HepG2 (cell line): ENCODE measurements around the gene KIAA0232. TPM values are rescaled to one million over a fixed set of nuclear protein-coding genes. Genes with fewer than 3 reads are reported as not detected.

Experiments
- AHR ChIP-seq: IDR thresholded peaks from 2 replicates; pipeline ENCODE4 v1.6.1; 2018; ENCODE audit warnings: missing genetic modification reagents, missing compliant biosample characterization
- ARID4A ChIP-seq: sonication (generic); formaldehyde crosslinking; IDR thresholded peaks from 2 replicates; pipeline ENCODE4 v1.5.0; 2020; ENCODE audit warnings: mild to moderate bottlenecking, missing genetic modification reagents, borderline replicate concordance
- CAMTA2 ChIP-seq: sonication (generic); formaldehyde crosslinking; IDR thresholded peaks from 2 replicates; pipeline ENCODE4 v1.4.0; 2020; ENCODE audit warnings: mild to moderate bottlenecking, missing genetic modification reagents, borderline replicate concordance
- CBFB ChIP-seq: sonication (generic); formaldehyde crosslinking; IDR thresholded peaks from 2 replicates; pipeline ENCODE4 v1.4.0; 2020; ENCODE audit warnings: missing genetic modification reagents
- GTF2F1 ChIP-seq: fragments of 150-350 bp; IDR thresholded peaks from 2 replicates; pipeline ENCODE4 v1.6.1; 2014; ENCODE audit warnings: low read length
- MBD4 ChIP-seq: IDR thresholded peaks from 2 replicates; pipeline ENCODE4 v1.6.1; 2012; ENCODE audit warnings: low read length, inconsistent platforms, borderline replicate concordance
- NFE2L1 ChIP-seq: sonication (generic); formaldehyde crosslinking; IDR thresholded peaks from 2 replicates; pipeline ENCODE4 v1.4.0; 2020; ENCODE audit warnings: missing genetic modification reagents, mild to moderate bottlenecking, borderline replicate concordance
- NR2F1 ChIP-seq, 2 experiments: fragments of 450-650 bp in 1 of 2; formaldehyde crosslinking in 1 of 2; IDR thresholded peaks; 2 replicates each; pipeline versions ENCODE4 v1.5.0 to v1.6.1; 2016 to 2020; ENCODE audit warnings: mild to moderate bottlenecking in 1 of 2, missing compliant biosample characterization in 1 of 2, missing genetic modification reagents in 1 of 2, moderate library complexity in 1 of 2
- SNRNP70 ChIP-seq: fragments of 200-400 bp; formaldehyde crosslinking; IDR thresholded peaks from 2 replicates; pipeline ENCODE4 v1.6.1; 2017; ENCODE audit warnings: mild to moderate bottlenecking, low read depth, low read length, moderate library complexity
- SP5 ChIP-seq: IDR thresholded peaks from 2 replicates; pipeline ENCODE4 v1.6.1; 2016; ENCODE audit warnings: low read depth, borderline replicate concordance
- TAF1 ChIP-seq: sonication (generic); formaldehyde crosslinking; IDR thresholded peaks from 2 replicates; pipeline ENCODE4 v1.4.0; 2020; ENCODE audit warnings: missing genetic modification reagents
- ZNF225 ChIP-seq: sonication (generic); formaldehyde crosslinking; IDR thresholded peaks from 2 replicates; pipeline ENCODE4 v1.4.0; 2020; ENCODE audit warnings: mild to moderate bottlenecking, missing genetic modification reagents
- ZNF350 ChIP-seq: sonication (generic); formaldehyde crosslinking; IDR thresholded peaks from 2 replicates; pipeline ENCODE4 v1.4.0; 2020; ENCODE audit warnings: mild to moderate bottlenecking, low read depth, missing genetic modification reagents, borderline replicate concordance
- ZNF556 ChIP-seq: sonication (generic); formaldehyde crosslinking; IDR thresholded peaks from 2 replicates; pipeline ENCODE4 v1.4.0; 2020; ENCODE audit warnings: mild to moderate bottlenecking, missing genetic modification reagents, borderline replicate concordance
- ZNF558 ChIP-seq: sonication (generic); formaldehyde crosslinking; IDR thresholded peaks from 2 replicates; pipeline ENCODE4 v1.9.0; 2022; ENCODE audit warnings: mild to moderate bottlenecking, missing genetic modification reagents, borderline replicate concordance
- ZNF570 ChIP-seq: sonication (generic); formaldehyde crosslinking; IDR thresholded peaks from 2 replicates; pipeline ENCODE4 v1.4.0; 2020; ENCODE audit warnings: mild to moderate bottlenecking, missing genetic modification reagents, borderline replicate concordance
- ZNF572 ChIP-seq: sonication (generic); formaldehyde crosslinking; IDR thresholded peaks from 2 replicates; pipeline ENCODE4 v1.5.1; 2020; ENCODE audit warnings: mild to moderate bottlenecking, missing genetic modification reagents
- ZNF772 ChIP-seq: sonication (generic); formaldehyde crosslinking; IDR thresholded peaks from 2 replicates; pipeline ENCODE4 v1.5.0; 2020; ENCODE audit warnings: mild to moderate bottlenecking, missing genetic modification reagents
- ZNF878 ChIP-seq: sonication (generic); formaldehyde crosslinking; IDR thresholded peaks from 2 replicates; pipeline ENCODE4 v1.8.1; 2023; ENCODE audit warnings: mild to moderate bottlenecking, missing genetic modification reagents, moderate library complexity
- polyA plus RNA-seq, 8 experiments: library from polyadenylated mRNA; depleted of rRNA in 3 of 8; stranded (reverse) in 7 of 8; unstranded in 1 of 8; fragments of >200 nt; fragmentation: Illumina TruSeq in 4 of 8; extraction: Trizol in 4 of 8; gene quantifications; 2 replicates each; pipeline versions ENCODE4 v1.2.1 to v1.2.3, GENCODE V29; 2011 to 2016; ENCODE audit warnings: low read depth in 4 of 8, missing spikeins in 1 of 8, mixed read lengths in 1 of 8; ENCODE audit not compliant: insufficient read depth in 1 of 8
- total RNA-seq, 5 experiments: library from RNA; depleted of rRNA; stranded (reverse); fragments of >200 nt; fragmentation: Illumina TruSeq; extraction: Trizol; gene quantifications; 2 replicates each; pipeline ENCODE4 v1.2.3, GENCODE V29; 2016; ENCODE audit warnings: low read depth in 1 of 5
- TF ChIP-seq, protein P1 (sequence below): sonication (generic); formaldehyde crosslinking; IDR thresholded peaks from 2 replicates; pipeline ENCODE4 v1.5.0; 2020; ENCODE audit warnings: missing genetic modification reagents, mild to moderate bottlenecking, borderline replicate concordance
- TF ChIP-seq, protein P2 (sequence below): sonication (generic); formaldehyde crosslinking; IDR thresholded peaks from 2 replicates; pipeline ENCODE4 v1.5.0; 2020; ENCODE audit warnings: missing genetic modification reagents, mild to moderate bottlenecking, borderline replicate concordance
- TF ChIP-seq, protein P3 (sequence below): sonication (generic); formaldehyde crosslinking; conservative IDR thresholded peaks from 2 replicates; pipeline ENCODE4 v1.4.0; 2020; ENCODE audit warnings: missing genetic modification reagents

KIAA0232 gene
- total and polyA plus RNA-seq, 2 of the 13 experiments (the other 11 are each of a cell fraction or from before 2014, with no cell fraction given) = 7.8 to 17.1 TPM

GRCh38 chr4:6733358-6734164 lies 49.0 kb upstream of the KIAA0232 start (continued):
- TF ChIP-seq ARID4A (CRISPR knock-in tag) (peak; percentile 76; the same call in 1 of the 2 replicates), ZNF572 (CRISPR knock-in tag) (no peak), ZNF225 (CRISPR knock-in tag) (no peak; the same call in 1 of the 2 replicates), MBD4 (no peak), AHR (CRISPR knock-in tag) (0 out of 2 replicates have a peak, but pooled peaks have one; percentile 22), GTF2F1 (no peak), SP5 (CRISPR knock-in tag) (peak; percentile 97), ZNF878 (CRISPR knock-in tag) (0 out of 2 replicates have a peak, but pooled peaks have one; percentile 74), CBFB (CRISPR knock-in tag) (no peak), ZNF772 (CRISPR knock-in tag) (0 out of 2 replicates have a peak, but pooled peaks have one; percentile 19), ZNF350 (peak; percentile 72; the same call in 1 of the 2 replicates), ZNF570 (CRISPR knock-in tag) (no peak), CAMTA2 (CRISPR knock-in tag) (no peak), NFE2L1 (CRISPR knock-in tag) (no peak), SNRNP70 (no peak), ZNF556 (CRISPR knock-in tag) (no peak; the same call in 1 of the 2 replicates), ZNF558 (CRISPR knock-in tag) (no peak; the same call in 1 of the 2 replicates), NR2F1 (CRISPR knock-in tag; IDR thresholded peaks at IDR 0.05) (peak; percentile 76 to 81), TAF1 (no peak)
- TF ChIP-seq, protein P1, sequence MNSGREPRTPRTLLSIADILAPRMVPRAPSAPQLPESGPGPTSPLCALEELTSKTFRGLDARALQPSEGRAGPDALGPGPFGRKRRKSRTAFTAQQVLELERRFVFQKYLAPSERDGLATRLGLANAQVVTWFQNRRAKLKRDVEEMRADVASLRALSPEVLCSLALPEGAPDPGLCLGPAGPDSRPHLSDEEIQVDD (CRISPR knock-in tag) = peak; percentile 17; the same call in 1 of the 2 replicates
- TF ChIP-seq, protein P2, sequence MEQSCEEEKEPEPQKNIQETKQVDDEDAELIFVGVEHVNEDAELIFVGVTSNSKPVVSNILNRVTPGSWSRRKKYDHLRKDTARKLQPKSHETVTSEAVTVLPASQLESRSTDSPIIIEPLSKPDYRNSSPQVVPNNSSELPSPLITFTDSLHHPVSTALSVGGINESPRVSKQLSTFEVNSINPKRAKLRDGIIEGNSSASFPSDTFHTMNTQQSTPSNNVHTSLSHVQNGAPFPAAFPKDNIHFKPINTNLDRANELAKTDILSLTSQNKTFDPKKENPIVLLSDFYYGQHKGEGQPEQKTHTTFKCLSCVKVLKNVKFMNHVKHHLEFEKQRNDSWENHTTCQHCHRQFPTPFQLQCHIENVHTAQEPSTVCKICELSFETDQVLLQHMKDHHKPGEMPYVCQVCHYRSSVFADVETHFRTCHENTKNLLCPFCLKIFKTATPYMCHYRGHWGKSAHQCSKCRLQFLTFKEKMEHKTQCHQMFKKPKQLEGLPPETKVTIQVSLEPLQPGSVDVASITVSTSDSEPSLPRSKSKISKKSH (CRISPR knock-in tag) = peak; percentile 88; the same call in 1 of the 2 replicates
- TF ChIP-seq, protein P3, sequence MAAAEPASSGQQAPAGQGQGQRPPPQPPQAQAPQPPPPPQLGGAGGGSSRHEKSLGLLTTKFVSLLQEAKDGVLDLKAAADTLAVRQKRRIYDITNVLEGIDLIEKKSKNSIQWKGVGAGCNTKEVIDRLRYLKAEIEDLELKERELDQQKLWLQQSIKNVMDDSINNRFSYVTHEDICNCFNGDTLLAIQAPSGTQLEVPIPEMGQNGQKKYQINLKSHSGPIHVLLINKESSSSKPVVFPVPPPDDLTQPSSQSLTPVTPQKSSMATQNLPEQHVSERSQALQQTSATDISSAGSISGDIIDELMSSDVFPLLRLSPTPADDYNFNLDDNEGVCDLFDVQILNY = peak; percentile 38; the same call in 1 of the 2 replicates
